ENCODE data around the gene ABLIM3.

ABLIM3 gene

GRCh38 chr5:149301744-149302380, 160.6 kb downstream of the ABLIM3 start:
- no peak for DNase-seq (ENCODE audit: low read depth in 4 of 4, low spot score in 1 of 4)

GRCh38 chr5:149302641-149303040, 161.3 kb downstream of the ABLIM3 start:
- no peak for DNase-seq (ENCODE audit: low read depth in 4 of 4, low spot score in 1 of 4)

- DNase-seq (ENCODE audit: low read depth in 4 of 4, low spot score in 1 of 4): no peak
Observed at GRCh38 chr5:149303210-149303609, 161.9 kb downstream of the ABLIM3 start.

- DNase-seq (ENCODE audit: low read depth in 4 of 4, low spot score in 1 of 4): no peak
Observed at GRCh38 chr5:149304195-149305078, 163.1 kb downstream of the ABLIM3 start.

GRCh38 chr5:149309354-149309753, 168.1 kb downstream of the ABLIM3 start:
- DNase-seq (ENCODE audit: low read depth in 4 of 4, low spot score in 1 of 4): no peak

Data from stimulated activated CD4-positive, alpha-beta T cell treated with anti-CD3 and anti-CD28 coated beads, Interleukin-1b, Interleukin-23, amount 100 ng/mL, for 24 hours (primary cell).